Tongue (tissue), 2 donors: ENCODE measurements around the gene TRPM5. TPM values are rescaled to one million over a fixed set of nuclear protein-coding genes. Genes with fewer than 3 reads are reported as not detected.
"Not testable (repeated sequence)": the region's sequence is repeated elsewhere in the genome, so short reads cannot be mapped to it uniquely, and the experiment has no call there.

ENCODE experiments used
- DNase-seq: peaks from one replicate; pipeline ENCODE4 v3.0.0-alpha.2; 2015
- total RNA-seq: library from RNA; depleted of rRNA; stranded (reverse); fragments of >200 nt; gene quantifications from one replicate; pipeline ENCODE4 v1.2.3, GENCODE V29; 2014

The TRPM5 gene
- 0.41 TPM for total RNA-seq

- no peak for DNase-seq
Measured at GRCh38 chr11:2443881-2444820, at the start of gene TRPM5. TRPM5 (minus strand) TSS chr11:2444514; CDS start chr11:2423036, 21,478 bp downstream.

- DNase-seq: no peak
Measured at GRCh38 chr11:2489083-2489482, 44.8 kb upstream of the TRPM5 start.

GRCh38 chr11:2488004-2488403, 43.7 kb upstream of the TRPM5 start:
- no peak for DNase-seq

GRCh38 chr11:2484576-2485125, 40.3 kb upstream of the TRPM5 start:
- no peak for DNase-seq

- DNase-seq: no peak
Measured at GRCh38 chr11:2483426-2483825, 39.1 kb upstream of the TRPM5 start.

- DNase-seq: no peak
Measured at GRCh38 chr11:2482745-2483144, 38.4 kb upstream of the TRPM5 start.

- DNase-seq: no peak
Measured at GRCh38 chr11:2482204-2482603, 37.9 kb upstream of the TRPM5 start.

GRCh38 chr11:2481253-2481652, 36.9 kb upstream of the TRPM5 start:
- no peak for DNase-seq

- no peak for DNase-seq
Measured at GRCh38 chr11:2480874-2481220, 36.5 kb upstream of the TRPM5 start.

- not testable (repeated sequence) for DNase-seq
Measured at GRCh38 chr11:2480067-2480873, 36.0 kb upstream of the TRPM5 start.

- DNase-seq: no peak
Measured at GRCh38 chr11:2477936-2478335, 33.6 kb upstream of the TRPM5 start.

GRCh38 chr11:2477254-2477653, 32.9 kb upstream of the TRPM5 start:
- DNase-seq: no peak

- DNase-seq: peak; percentile 56
Measured at GRCh38 chr11:2475136-2475918, 31.0 kb upstream of the TRPM5 start.

- peak; percentile 69 for DNase-seq
Measured at GRCh38 chr11:2474059-2474901, 30.0 kb upstream of the TRPM5 start.

- no peak for DNase-seq
Measured at GRCh38 chr11:2473361-2474058, 29.2 kb upstream of the TRPM5 start.

GRCh38 chr11:2472428-2473186, 28.3 kb upstream of the TRPM5 start:
- no peak for DNase-seq

GRCh38 chr11:2471804-2472096, 27.4 kb upstream of the TRPM5 start:
- DNase-seq: no peak

- DNase-seq: no peak
Measured at GRCh38 chr11:2471048-2471803, 26.9 kb upstream of the TRPM5 start.

GRCh38 chr11:2470495-2470894, 26.2 kb upstream of the TRPM5 start:
- DNase-seq: no peak
